ENCODE results near the gene BICC1. TPM values are rescaled to one million over a fixed set of nuclear protein-coding genes. Genes with fewer than 3 reads are reported as not detected.

BICC1 gene
- total RNA-seq, 2 donors from 2014 or later = 0.27 to 0.40 TPM

- Histone ChIP-seq H3K9me3 (ENCODE audit: control insufficient read depth, low read length) (no peaks in the 10 kb centered on the region), H3K36me3 (ENCODE audit: control insufficient read depth, insufficient read depth, low read length) (no peaks in the 10 kb centered on the region), H3K4me3 (ENCODE audit: low read length) (no peak overlapping the region), H3K9ac (ENCODE audit: extremely low read depth, low read length, poor library complexity, severe bottlenecking) (no peak overlapping the region), H3K27ac (ENCODE audit: low read depth, low read length) (no peak overlapping the region), H3K4me1 (ENCODE audit: control insufficient read depth, insufficient read depth, low read length) (no peaks in the 10 kb centered on the region), H3K27me3 (ENCODE audit: control insufficient read depth, insufficient read depth, low read length, poor library complexity, severe bottlenecking) (no peaks in the 10 kb centered on the region)
- H3K27me3 Mint-ChIP-seq (ENCODE audit: insufficient read depth) = no peaks in the 10 kb centered on the region
- TF ChIP-seq, protein P1, sequence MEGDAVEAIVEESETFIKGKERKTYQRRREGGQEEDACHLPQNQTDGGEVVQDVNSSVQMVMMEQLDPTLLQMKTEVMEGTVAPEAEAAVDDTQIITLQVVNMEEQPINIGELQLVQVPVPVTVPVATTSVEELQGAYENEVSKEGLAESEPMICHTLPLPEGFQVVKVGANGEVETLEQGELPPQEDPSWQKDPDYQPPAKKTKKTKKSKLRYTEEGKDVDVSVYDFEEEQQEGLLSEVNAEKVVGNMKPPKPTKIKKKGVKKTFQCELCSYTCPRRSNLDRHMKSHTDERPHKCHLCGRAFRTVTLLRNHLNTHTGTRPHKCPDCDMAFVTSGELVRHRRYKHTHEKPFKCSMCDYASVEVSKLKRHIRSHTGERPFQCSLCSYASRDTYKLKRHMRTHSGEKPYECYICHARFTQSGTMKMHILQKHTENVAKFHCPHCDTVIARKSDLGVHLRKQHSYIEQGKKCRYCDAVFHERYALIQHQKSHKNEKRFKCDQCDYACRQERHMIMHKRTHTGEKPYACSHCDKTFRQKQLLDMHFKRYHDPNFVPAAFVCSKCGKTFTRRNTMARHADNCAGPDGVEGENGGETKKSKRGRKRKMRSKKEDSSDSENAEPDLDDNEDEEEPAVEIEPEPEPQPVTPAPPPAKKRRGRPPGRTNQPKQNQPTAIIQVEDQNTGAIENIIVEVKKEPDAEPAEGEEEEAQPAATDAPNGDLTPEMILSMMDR (conservative IDR thresholded peaks at IDR 0.05) = no peak
- no peak for DNase-seq
- no peaks in the 10 kb centered on the region for H3K4me1 Mint-ChIP-seq
- no peaks in the 10 kb centered on the region for H3K36me3 Mint-ChIP-seq (ENCODE audit: low read depth)
- H3K27ac Mint-ChIP-seq = no peak overlapping the region
- H3K4me3 Mint-ChIP-seq = no peak overlapping the region
- peaks cover 19% of the 10 kb centered on the region for H3K9me3 Mint-ChIP-seq
Observed at GRCh38 chr10:58734664-58735063, 222.0 kb downstream of the BICC1 start.

GRCh38 chr10:58735087-58735486 is 222.4 kb downstream of the BICC1 start:
- H3K4me1 ChIP-seq (ENCODE audit: control insufficient read depth, insufficient read depth, low read length) = no peaks in the 10 kb centered on the region
- Mint-ChIP-seq H3K27ac (no peak overlapping the region), H3K27me3 (ENCODE audit: insufficient read depth) (no peaks in the 10 kb centered on the region), H3K9me3 (peaks cover 14% of the 10 kb centered on the region), H3K4me3 (no peak overlapping the region), H3K4me1 (no peaks in the 10 kb centered on the region), H3K36me3 (ENCODE audit: low read depth) (no peaks in the 10 kb centered on the region)
- no peak overlapping the region for H3K27ac ChIP-seq (ENCODE audit: low read depth, low read length)
- H3K4me3 ChIP-seq (ENCODE audit: low read length) = no peak overlapping the region
- no peak overlapping the region for H3K9ac ChIP-seq (ENCODE audit: extremely low read depth, low read length, poor library complexity, severe bottlenecking)
- WGBS, 2 experiments (ENCODE audit: insufficient coverage in 1 of 2, insufficient read length in 1 of 2) = 76 to 92% methylated on average over 2 to 7 of the region's 7 CpGs
- DNase-seq = no peak
- TF ChIP-seq, protein P1 (conservative IDR thresholded peaks at IDR 0.05) = no peak
- H3K9me3 ChIP-seq (ENCODE audit: control insufficient read depth, low read length) = no peaks in the 10 kb centered on the region
- no peaks in the 10 kb centered on the region for H3K36me3 ChIP-seq (ENCODE audit: control insufficient read depth, insufficient read depth, low read length)
- H3K27me3 ChIP-seq (ENCODE audit: control insufficient read depth, insufficient read depth, low read length, poor library complexity, severe bottlenecking) = no peaks in the 10 kb centered on the region

- Histone ChIP-seq H3K9me3 (ENCODE audit: control insufficient read depth, low read length) (no peaks in the 10 kb centered on the region), H3K27me3 (ENCODE audit: control insufficient read depth, insufficient read depth, low read length, poor library complexity, severe bottlenecking) (no peaks in the 10 kb centered on the region), H3K9ac (ENCODE audit: extremely low read depth, low read length, poor library complexity, severe bottlenecking) (no peak overlapping the region), H3K27ac (ENCODE audit: low read depth, low read length) (no peak overlapping the region), H3K36me3 (ENCODE audit: control insufficient read depth, insufficient read depth, low read length) (no peaks in the 10 kb centered on the region), H3K4me1 (ENCODE audit: control insufficient read depth, insufficient read depth, low read length) (no peaks in the 10 kb centered on the region), H3K4me3 (ENCODE audit: low read length) (no peak overlapping the region)
- H3K4me1 Mint-ChIP-seq = no peaks in the 10 kb centered on the region
- H3K27ac Mint-ChIP-seq = no peak overlapping the region
- no peak for DNase-seq
- H3K36me3 Mint-ChIP-seq (ENCODE audit: low read depth) = no peaks in the 10 kb centered on the region
- 91% methylated on average over 7 to 11 of the region's 11 CpGs for WGBS, 2 experiments (ENCODE audit: insufficient coverage in 1 of 2, insufficient read length in 1 of 2)
- no peaks in the 10 kb centered on the region for H3K27me3 Mint-ChIP-seq (ENCODE audit: insufficient read depth)
- no peaks in the 10 kb centered on the region for H3K9me3 Mint-ChIP-seq
- TF ChIP-seq, protein P1 (conservative IDR thresholded peaks at IDR 0.05) = no peak
- H3K4me3 Mint-ChIP-seq = no peak overlapping the region
Observed at GRCh38 chr10:58740620-58741369, 228.1 kb downstream of the BICC1 start.

Data from endodermal cell (in vitro differentiated cells).